HG02943 (cell line): ENCODE measurements around the gene GLOD4.
"Not testable (repeated sequence)": the region's sequence is repeated elsewhere in the genome, so short reads cannot be mapped to it uniquely, and the experiment has no call there.

Source experiments
- ATAC-seq: cut with Tn5 transposase; IDR thresholded peaks from one replicate; pipeline ENCODE4 v1.9.1; 2021; ENCODE audit warnings: mild to moderate bottlenecking, low read depth, moderate library complexity; ENCODE audit not compliant: unreplicated experiment

Gene GLOD4

DNA sequence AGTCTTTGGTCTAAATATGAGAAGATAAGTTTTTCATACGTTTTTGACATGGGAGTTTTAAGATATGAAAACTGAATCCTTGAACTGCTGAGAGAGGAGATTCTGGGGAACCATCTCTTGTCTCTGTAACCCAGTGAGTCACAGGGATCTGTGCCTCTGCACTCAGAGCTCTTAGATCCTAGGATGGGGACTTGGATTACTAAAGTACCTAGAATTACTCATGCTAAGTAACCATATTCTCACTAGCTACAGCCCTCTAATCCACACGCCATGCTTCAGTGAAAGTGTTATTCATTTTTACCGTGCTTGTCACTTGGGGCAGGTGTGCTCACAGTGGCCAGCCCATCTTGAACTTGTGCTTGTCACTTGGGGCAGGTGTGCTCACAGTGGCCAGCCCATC lies 2.1 kb upstream of the GLOD4 start:
- no peak for ATAC-seq

- ATAC-seq: no peak
Measured at GRCh38 chr17:778096-778495, 4.0 kb downstream of the GLOD4 start.

GRCh38 chr17:774313-774584 lies 7.8 kb downstream of the GLOD4 start:
- no peak for ATAC-seq

GRCh38 chr17:773467-774312 lies 8.4 kb downstream of the GLOD4 start:
- ATAC-seq: no peak

- ATAC-seq: no peak
Measured at GRCh38 chr17:773016-773415, 9.1 kb downstream of the GLOD4 start.

DNA sequence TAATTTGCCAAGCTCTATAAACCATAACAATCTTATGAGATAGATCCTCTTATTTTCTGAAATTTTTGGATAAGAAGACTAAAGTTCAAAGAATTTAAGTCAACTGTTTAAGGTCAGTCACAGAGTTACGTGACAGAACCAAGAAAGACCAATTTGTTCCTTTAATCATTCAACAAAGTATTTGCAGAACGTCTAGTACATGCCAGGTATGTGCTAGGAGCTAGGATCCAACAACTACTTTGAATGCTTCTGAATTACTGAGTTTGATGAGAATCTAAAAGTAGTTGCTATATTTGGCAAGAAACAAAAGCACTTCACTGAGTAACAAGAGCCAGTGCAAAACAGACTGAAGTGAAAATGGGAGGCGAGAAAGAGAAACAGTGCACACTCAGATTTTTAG lies 15.0 kb downstream of the GLOD4 start:
- no peak for ATAC-seq

- ATAC-seq: no peak
Measured at GRCh38 chr17:760371-760770, 21.7 kb downstream of the GLOD4 start.

GRCh38 chr17:759964-760363 lies 22.1 kb downstream of the GLOD4 start:
- no peak for ATAC-seq

- not testable (repeated sequence) for ATAC-seq
Measured at GRCh38 chr17:756010-756567, 26.0 kb downstream of the GLOD4 start.

DNA sequence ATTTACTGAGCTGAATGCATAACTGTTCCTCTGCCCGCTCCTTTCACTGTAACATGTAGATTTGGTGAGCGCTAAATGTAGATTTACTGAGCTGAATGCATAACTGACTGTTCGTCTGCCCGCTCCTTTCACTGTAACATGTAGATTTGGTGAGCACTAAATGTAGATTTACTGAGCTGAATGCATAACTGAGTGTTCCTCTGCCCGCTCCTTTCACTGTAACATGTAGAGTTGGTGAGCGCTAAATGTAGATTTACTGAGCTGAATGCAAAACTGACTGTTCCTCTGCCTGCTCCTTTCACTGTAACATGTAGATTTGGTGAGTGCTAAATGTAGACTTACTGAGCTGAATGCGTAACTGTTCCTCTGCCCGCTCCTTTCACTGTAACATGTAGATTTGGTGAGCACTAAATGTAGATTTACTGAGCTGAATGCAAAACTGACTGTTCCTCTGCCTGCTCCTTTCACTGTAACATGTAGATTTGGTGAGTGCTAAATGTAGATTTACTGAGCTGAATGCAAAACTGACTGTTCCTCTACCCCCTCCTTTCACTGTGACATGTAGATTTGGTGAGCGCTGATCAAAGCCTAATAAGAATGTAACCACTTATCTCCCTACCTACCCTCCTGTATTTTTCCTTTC lies 26.6 kb downstream of the GLOD4 start:
- ATAC-seq: not testable (repeated sequence)

DNA sequence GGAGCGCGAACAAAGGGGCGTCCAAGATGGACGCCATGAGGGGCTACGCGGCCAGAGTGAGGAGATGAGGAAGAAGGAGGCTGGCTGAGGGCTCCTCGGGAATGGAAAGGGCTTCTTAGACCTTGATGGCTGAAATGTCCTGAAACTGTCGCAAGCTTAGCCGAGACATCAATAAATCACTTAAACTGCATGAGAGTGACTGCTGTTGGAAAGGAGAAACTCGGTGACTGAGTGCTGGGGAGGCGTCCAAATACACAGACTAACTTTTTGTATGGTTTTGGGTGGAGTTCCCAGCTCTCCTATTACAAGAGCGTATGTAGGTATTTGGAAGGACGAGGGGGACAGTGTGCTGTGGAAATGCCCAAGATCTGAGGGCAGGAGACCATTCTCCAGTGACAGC lies 28.7 kb downstream of the GLOD4 start:
- no peak for ATAC-seq

- no peak for ATAC-seq
Measured at GRCh38 chr17:752620-753219, 29.4 kb downstream of the GLOD4 start.

GRCh38 chr17:752002-752619 lies 30.0 kb downstream of the GLOD4 start, which contains the start of gene GEMIN4:
TSS of gene GEMIN4 (minus strand) at chr17:752264. CDS start at chr17:752142, 122 bp downstream.
- ATAC-seq: peak; percentile 78

GRCh38 chr17:751269-752001 lies 30.6 kb downstream of the GLOD4 start:
- ATAC-seq: peak; percentile 44

DNA sequence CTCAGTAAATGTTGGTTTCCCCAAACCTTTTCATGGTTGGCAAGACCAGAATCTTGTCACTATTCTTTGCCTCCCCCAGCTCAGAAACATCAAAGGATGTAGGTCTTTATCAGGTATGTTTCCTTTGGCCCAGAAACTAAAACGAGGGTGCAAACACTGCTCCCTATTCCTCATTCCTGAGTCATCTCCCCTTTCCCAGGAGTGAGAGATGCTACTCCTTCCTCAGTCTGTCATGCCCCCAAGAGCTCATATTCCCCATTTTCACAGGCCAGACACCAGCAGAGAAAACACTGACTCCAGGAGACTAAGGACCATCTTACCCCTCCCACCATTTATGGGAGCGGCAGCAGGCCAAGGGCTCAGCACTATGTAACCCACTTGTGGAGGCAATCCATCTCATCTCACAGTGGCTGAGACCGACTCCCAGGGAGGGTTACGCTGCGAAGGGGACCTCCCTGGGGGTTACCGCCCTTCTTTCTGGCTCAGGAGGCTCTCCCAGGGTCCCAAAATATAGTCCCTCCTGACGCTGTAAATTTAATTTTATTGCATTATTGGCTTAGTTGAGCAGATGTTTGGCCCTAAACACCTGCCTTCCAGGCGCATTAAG lies 31.5 kb downstream of the GLOD4 start:
- no peak for ATAC-seq

- not testable (repeated sequence) for ATAC-seq
Measured at GRCh38 chr17:749359-749758, 32.7 kb downstream of the GLOD4 start.

- not testable (repeated sequence) for ATAC-seq
Measured at GRCh38 chr17:748604-749003, 33.5 kb downstream of the GLOD4 start.

GRCh38 chr17:746783-747629 lies 35.1 kb downstream of the GLOD4 start:
- ATAC-seq: no peak

DNA sequence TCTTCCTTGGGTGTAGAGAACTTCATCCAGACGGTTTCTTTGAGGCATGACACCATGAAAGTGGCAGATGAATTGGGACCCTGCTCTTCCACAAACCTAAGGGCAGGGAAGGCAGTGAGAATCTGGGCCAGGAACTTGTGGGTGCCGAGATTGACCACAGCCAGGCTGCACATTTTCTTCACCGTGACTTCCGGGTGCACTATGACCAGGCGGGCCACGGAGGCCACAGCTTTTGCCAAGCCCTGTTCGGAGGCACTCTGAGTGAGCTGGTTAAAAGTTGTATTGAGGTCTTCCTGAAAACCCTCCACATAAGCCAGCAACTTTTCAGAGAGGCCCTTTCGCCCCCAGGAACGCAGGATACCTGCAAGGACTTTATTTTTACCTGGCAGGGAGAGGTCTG lies 35.9 kb downstream of the GLOD4 start:
- no peak for ATAC-seq
